Liver (tissue), 9 donors: ENCODE data around the gene FAM25A. TPM values are rescaled to one million over a fixed set of nuclear protein-coding genes. Genes with fewer than 3 reads are reported as not detected.
A peak's percentile ranks its signal among the peaks of the same experiment; 100 is the strongest.

ENCODE experiments used
- DNase-seq: peaks from one replicate; pipeline ENCODE4 v3.0.0-alpha.2; 2017; ENCODE audit warnings: low spot score
- H3K27ac ChIP-seq, 2 donors: one replicate each; pipeline ENCODE4 v1.7.0; 2013; ENCODE audit warnings: inconsistent platforms in 2 of 2, low read length in 2 of 2, control low read depth in 1 of 2, low read depth in 1 of 2, mild to moderate bottlenecking in 1 of 2
- H3K27me3 ChIP-seq, 4 donors: one replicate each; pipeline versions ENCODE4 v1.6.1 to v1.7.0; 2013; ENCODE audit warnings: low read length in 3 of 4, inconsistent platforms in 1 of 4, mild to moderate bottlenecking in 1 of 4, moderate library complexity in 1 of 4; ENCODE audit not compliant: control insufficient read depth in 4 of 4, insufficient read depth in 4 of 4
- H3K36me3 ChIP-seq, 4 donors: one replicate each; pipeline versions ENCODE4 v1.6.1 to v1.7.0; 2013; ENCODE audit warnings: low read length in 3 of 4, mild to moderate bottlenecking in 3 of 4, low read depth in 1 of 4, moderate library complexity in 1 of 4; ENCODE audit not compliant: control insufficient read depth in 4 of 4, insufficient read depth in 3 of 4
- H3K4me1 ChIP-seq, 4 donors: one replicate each; pipeline versions ENCODE4 v1.6.1 to v1.7.0; 2013; ENCODE audit warnings: low read length in 3 of 4, mild to moderate bottlenecking in 3 of 4, moderate library complexity in 1 of 4; ENCODE audit not compliant: control insufficient read depth in 4 of 4, insufficient read depth in 4 of 4
- H3K4me3 ChIP-seq, 3 donors: one replicate each; pipeline versions ENCODE4 v1.6.1 to v1.7.0; 2013; ENCODE audit warnings: low read length in 3 of 3, control low read depth in 1 of 3, low read depth in 1 of 3, mild to moderate bottlenecking in 1 of 3
- H3K9ac ChIP-seq, 2 donors: one replicate each; pipeline ENCODE4 v1.7.0; 2013; ENCODE audit warnings: low read length in 2 of 2, mild to moderate bottlenecking in 2 of 2, moderate library complexity in 2 of 2, control low read depth in 1 of 2, low read depth in 1 of 2
- H3K9me3 ChIP-seq, 4 donors: one replicate each; pipeline versions ENCODE4 v1.6.1 to v1.7.0; 2013; ENCODE audit warnings: low read length in 3 of 4; ENCODE audit not compliant: control insufficient read depth in 4 of 4
- EGR1 ChIP-seq, 2 donors: IDR thresholded peaks; 2 replicates each; pipeline ENCODE4 v1.6.1; 2016 to 2018; ENCODE audit warnings: antibody characterized with exemption in 2 of 2, low read depth in 2 of 2
- FOXA1 ChIP-seq: IDR thresholded peaks from 2 replicates; pipeline ENCODE4 v1.6.1; 2016; ENCODE audit warnings: antibody characterized with exemption
- FOXA2 ChIP-seq: IDR thresholded peaks from 2 replicates; pipeline ENCODE4 v1.6.1; 2016; ENCODE audit warnings: antibody characterized with exemption
- GABPA ChIP-seq, 2 donors: IDR thresholded peaks in 1 of 2; conservative IDR thresholded peaks in 1 of 2; 2 replicates each; pipeline ENCODE4 v1.6.1; 2016; ENCODE audit warnings: antibody characterized with exemption in 2 of 2, mild to moderate bottlenecking in 1 of 2, moderate library complexity in 1 of 2
- HNF4A ChIP-seq, 2 donors: conservative IDR thresholded peaks; 2 replicates each; pipeline ENCODE4 v1.6.1; 2016; ENCODE audit warnings: antibody characterized with exemption in 2 of 2, mild to moderate bottlenecking in 2 of 2
- HNF4G ChIP-seq: IDR thresholded peaks from 2 replicates; pipeline ENCODE4 v1.6.1; 2016; ENCODE audit warnings: antibody characterized with exemption
- JUND ChIP-seq, 2 donors: IDR thresholded peaks; 2 replicates each; pipeline ENCODE4 v1.6.1; 2016; ENCODE audit warnings: antibody characterized with exemption in 2 of 2
- NR2F2 ChIP-seq: IDR thresholded peaks from 2 replicates; pipeline ENCODE4 v1.6.1; 2016; ENCODE audit warnings: antibody characterized with exemption
- RAD21 ChIP-seq, 2 donors: IDR thresholded peaks; 2 replicates each; pipeline ENCODE4 v1.6.1; 2016; ENCODE audit warnings: antibody characterized with exemption in 2 of 2, mild to moderate bottlenecking in 2 of 2
- RXRA ChIP-seq, 2 donors: IDR thresholded peaks; 2 replicates each; pipeline ENCODE4 v1.6.1; 2017 to 2018; ENCODE audit warnings: antibody characterized with exemption in 2 of 2, mild to moderate bottlenecking in 1 of 2
- SP1 ChIP-seq: IDR thresholded peaks from 2 replicates; pipeline ENCODE4 v1.6.1; 2018; ENCODE audit warnings: antibody characterized with exemption, mild to moderate bottlenecking
- YY1 ChIP-seq: IDR thresholded peaks from 2 replicates; pipeline ENCODE4 v1.6.1; 2016; ENCODE audit warnings: antibody characterized with exemption, mild to moderate bottlenecking
- WGBS: extraction: QIAGEN DNeasy Blood & Tissue Kit; methylation state at CpG from one replicate; pipeline ENCODE4 v1.1.7; 2013; 5-methylcytosine and 5-hydroxymethylcytosine counted together
- polyA plus RNA-seq, 2 donors: library from polyadenylated mRNA; stranded (reverse) in 1 of 2; unstranded in 1 of 2; fragments of 200-250 nt in 1 of 2; fragments of >200 nt in 1 of 2; fragmentation: Nextera tagmentation in 1 of 2; extraction: Ambion mirVana in 1 of 2; gene quantifications; one replicate each; pipeline versions ENCODE4 v1.2.1 to v1.2.3, GENCODE V29; 2013 to 2015
- total RNA-seq, 2 donors: library from RNA; depleted of rRNA; stranded (reverse); fragments of >200 nt; gene quantifications; one replicate each; pipeline ENCODE4 v1.2.3, GENCODE V29; 2014
- TF ChIP-seq, protein P1 (sequence below): IDR thresholded peaks from 2 replicates; pipeline ENCODE4 v1.6.1; 2016; ENCODE audit warnings: antibody characterized with exemption, mild to moderate bottlenecking
- TF ChIP-seq, protein P2 (sequence below): IDR thresholded peaks from 2 replicates; pipeline ENCODE4 v1.6.1; 2016; ENCODE audit warnings: antibody characterized with exemption
- TF ChIP-seq, protein P3 (sequence below): IDR thresholded peaks from 2 replicates; pipeline ENCODE4 v1.6.1; 2016; ENCODE audit warnings: antibody characterized with exemption
- TF ChIP-seq, protein P4 (sequence below): IDR thresholded peaks from 2 replicates; pipeline ENCODE4 v1.6.1; 2016; ENCODE audit warnings: antibody characterized with exemption
- TF ChIP-seq, protein P5 (sequence below): fragments of 150-350 bp; IDR thresholded peaks from 2 replicates; pipeline ENCODE4 v1.5.1; 2017; ENCODE audit warnings: improper control_type of control experiment, low read depth, low read length; ENCODE audit not compliant: missing input control
- donor health status: healthy.
- donor health status: healthy.
- donor health status: healthy.
- donor health status: healthy.
- donor health status: healthy.

Gene FAM25A
- total and polyA plus RNA-seq, 4 donors: not detected

DNA sequence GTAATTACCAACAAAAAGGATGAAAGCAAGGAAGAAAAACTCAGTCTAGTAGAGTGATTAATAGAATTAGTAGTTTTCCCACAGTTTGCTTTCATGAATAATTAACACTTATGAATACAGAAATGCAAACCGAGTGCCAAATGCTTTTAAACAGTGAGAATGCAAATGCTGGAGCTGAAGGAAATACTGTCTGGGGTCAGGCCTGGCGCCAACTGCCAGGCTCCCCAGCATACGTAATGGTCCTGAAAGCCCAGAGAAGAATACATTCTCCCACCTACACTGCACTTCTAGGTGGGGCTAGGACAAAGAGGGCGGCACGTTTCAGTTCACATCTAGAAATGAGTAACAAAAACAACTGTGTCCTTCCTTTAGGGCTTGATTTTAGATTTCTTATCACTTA is 44.6 kb downstream of the FAM25A start:
- Histone ChIP-seq H3K27ac (no peak overlapping the region), H3K4me3 (no peak overlapping the region), H3K36me3 (peaks cover 6 to 67% (median 64%) of the 10 kb centered on the region in 4 donors), H3K9ac (no peak overlapping the region), H3K9me3 (no peaks in the 10 kb centered on the region), H3K4me1 (peaks cover 3 to 32% (median 26%) of the 10 kb centered on the region in 4 donors), H3K27me3 (no peaks in the 10 kb centered on the region)
- WGBS: 88% methylated on average over 5 of the region's 5 CpGs
- DNase-seq: no peak
- TF ChIP-seq FOXA1: no peak
- no peak for TF ChIP-seq NR2F2
- TF ChIP-seq RAD21 (IDR thresholded peaks at IDR 0.05): no peak
- TF ChIP-seq JUND (IDR thresholded peaks at IDR 0.05): no peak
- TF ChIP-seq HNF4G: no peak
- no peak for TF ChIP-seq FOXA2
- TF ChIP-seq YY1: no peak
- TF ChIP-seq, protein P1, sequence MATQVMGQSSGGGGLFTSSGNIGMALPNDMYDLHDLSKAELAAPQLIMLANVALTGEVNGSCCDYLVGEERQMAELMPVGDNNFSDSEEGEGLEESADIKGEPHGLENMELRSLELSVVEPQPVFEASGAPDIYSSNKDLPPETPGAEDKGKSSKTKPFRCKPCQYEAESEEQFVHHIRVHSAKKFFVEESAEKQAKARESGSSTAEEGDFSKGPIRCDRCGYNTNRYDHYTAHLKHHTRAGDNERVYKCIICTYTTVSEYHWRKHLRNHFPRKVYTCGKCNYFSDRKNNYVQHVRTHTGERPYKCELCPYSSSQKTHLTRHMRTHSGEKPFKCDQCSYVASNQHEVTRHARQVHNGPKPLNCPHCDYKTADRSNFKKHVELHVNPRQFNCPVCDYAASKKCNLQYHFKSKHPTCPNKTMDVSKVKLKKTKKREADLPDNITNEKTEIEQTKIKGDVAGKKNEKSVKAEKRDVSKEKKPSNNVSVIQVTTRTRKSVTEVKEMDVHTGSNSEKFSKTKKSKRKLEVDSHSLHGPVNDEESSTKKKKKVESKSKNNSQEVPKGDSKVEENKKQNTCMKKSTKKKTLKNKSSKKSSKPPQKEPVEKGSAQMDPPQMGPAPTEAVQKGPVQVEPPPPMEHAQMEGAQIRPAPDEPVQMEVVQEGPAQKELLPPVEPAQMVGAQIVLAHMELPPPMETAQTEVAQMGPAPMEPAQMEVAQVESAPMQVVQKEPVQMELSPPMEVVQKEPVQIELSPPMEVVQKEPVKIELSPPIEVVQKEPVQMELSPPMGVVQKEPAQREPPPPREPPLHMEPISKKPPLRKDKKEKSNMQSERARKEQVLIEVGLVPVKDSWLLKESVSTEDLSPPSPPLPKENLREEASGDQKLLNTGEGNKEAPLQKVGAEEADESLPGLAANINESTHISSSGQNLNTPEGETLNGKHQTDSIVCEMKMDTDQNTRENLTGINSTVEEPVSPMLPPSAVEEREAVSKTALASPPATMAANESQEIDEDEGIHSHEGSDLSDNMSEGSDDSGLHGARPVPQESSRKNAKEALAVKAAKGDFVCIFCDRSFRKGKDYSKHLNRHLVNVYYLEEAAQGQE: no peak
- no peak for TF ChIP-seq SP1
- TF ChIP-seq EGR1 (IDR thresholded peaks at IDR 0.05; ENCODE audit: low read depth in 2 of 2): no peak
- TF ChIP-seq, protein P2, sequence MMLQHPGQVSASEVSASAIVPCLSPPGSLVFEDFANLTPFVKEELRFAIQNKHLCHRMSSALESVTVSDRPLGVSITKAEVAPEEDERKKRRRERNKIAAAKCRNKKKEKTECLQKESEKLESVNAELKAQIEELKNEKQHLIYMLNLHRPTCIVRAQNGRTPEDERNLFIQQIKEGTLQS: no peak
- TF ChIP-seq RXRA (IDR thresholded peaks at IDR 0.05): no peak
- TF ChIP-seq GABPA (IDR thresholded peaks at IDR 0.05 in 1 of 2, conservative IDR thresholded peaks at IDR 0.05 in 1 of 2): no peak
- TF ChIP-seq, protein P3, sequence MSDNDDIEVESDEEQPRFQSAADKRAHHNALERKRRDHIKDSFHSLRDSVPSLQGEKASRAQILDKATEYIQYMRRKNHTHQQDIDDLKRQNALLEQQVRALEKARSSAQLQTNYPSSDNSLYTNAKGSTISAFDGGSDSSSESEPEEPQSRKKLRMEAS: no peak
- TF ChIP-seq, protein P4, sequence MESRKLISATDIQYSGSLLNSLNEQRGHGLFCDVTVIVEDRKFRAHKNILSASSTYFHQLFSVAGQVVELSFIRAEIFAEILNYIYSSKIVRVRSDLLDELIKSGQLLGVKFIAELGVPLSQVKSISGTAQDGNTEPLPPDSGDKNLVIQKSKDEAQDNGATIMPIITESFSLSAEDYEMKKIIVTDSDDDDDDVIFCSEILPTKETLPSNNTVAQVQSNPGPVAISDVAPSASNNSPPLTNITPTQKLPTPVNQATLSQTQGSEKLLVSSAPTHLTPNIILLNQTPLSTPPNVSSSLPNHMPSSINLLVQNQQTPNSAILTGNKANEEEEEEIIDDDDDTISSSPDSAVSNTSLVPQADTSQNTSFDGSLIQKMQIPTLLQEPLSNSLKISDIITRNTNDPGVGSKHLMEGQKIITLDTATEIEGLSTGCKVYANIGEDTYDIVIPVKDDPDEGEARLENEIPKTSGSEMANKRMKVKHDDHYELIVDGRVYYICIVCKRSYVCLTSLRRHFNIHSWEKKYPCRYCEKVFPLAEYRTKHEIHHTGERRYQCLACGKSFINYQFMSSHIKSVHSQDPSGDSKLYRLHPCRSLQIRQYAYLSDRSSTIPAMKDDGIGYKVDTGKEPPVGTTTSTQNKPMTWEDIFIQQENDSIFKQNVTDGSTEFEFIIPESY: no peak

DNA sequence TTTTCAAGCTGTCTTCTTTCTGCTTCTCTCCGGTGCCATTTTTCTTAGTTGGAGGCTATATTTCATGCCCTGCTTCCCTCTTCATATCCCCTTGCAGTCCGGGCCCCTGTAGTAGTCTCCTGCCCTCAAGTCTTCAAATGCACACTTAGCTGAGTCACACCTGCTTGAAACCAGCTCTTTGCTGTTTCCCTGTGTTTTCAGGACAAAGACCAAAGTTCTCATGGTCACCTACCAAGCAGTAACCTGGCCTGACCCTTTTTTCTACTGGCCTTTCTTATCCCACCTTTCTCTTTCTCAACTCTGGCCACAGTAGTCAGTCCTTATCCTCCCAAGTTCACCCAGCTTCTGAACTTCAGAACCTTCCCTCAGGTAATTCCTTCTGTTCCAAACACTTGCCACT is 46.1 kb downstream of the FAM25A start:
- Histone ChIP-seq H3K27ac (peak overlapping the region; percentile 10 to 34), H3K9ac (no peak overlapping the region), H3K36me3 (peaks cover 6 to 65% (median 56%) of the 10 kb centered on the region in 4 donors), H3K4me3 (no peak overlapping the region), H3K9me3 (no peaks in the 10 kb centered on the region), H3K4me1 (peaks cover 4 to 24% (median 20%) of the 10 kb centered on the region in 4 donors), H3K27me3 (no peaks in the 10 kb centered on the region)
- no peak for DNase-seq
- WGBS: 97% methylated on average over 2 of the region's 2 CpGs
- TF ChIP-seq, protein P5, sequence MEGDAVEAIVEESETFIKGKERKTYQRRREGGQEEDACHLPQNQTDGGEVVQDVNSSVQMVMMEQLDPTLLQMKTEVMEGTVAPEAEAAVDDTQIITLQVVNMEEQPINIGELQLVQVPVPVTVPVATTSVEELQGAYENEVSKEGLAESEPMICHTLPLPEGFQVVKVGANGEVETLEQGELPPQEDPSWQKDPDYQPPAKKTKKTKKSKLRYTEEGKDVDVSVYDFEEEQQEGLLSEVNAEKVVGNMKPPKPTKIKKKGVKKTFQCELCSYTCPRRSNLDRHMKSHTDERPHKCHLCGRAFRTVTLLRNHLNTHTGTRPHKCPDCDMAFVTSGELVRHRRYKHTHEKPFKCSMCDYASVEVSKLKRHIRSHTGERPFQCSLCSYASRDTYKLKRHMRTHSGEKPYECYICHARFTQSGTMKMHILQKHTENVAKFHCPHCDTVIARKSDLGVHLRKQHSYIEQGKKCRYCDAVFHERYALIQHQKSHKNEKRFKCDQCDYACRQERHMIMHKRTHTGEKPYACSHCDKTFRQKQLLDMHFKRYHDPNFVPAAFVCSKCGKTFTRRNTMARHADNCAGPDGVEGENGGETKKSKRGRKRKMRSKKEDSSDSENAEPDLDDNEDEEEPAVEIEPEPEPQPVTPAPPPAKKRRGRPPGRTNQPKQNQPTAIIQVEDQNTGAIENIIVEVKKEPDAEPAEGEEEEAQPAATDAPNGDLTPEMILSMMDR: no peak
- TF ChIP-seq RXRA (IDR thresholded peaks at IDR 0.05) (peak; percentile 33 to 61), HNF4A (conservative IDR thresholded peaks at IDR 0.05) (peak; percentile 35 to 68), JUND (IDR thresholded peaks at IDR 0.05) (peak in 1 of 2 donors; percentile 16)
- TF ChIP-seq, protein P1: no peak
